Subcutaneous adipose tissue (tissue), 4 donors: ENCODE measurements around the gene GRIA3. TPM values are rescaled to one million over a fixed set of nuclear protein-coding genes. Genes with fewer than 3 reads are reported as not detected.

Experiments used
- total RNA-seq, 4 donors: library from RNA; depleted of rRNA; stranded (reverse); fragments of >200 nt; gene quantifications; one replicate each; pipeline ENCODE4 v1.1.0, GENCODE V29; 2016
- TF ChIP-seq, protein P1 (sequence below): fragments of 450-650 bp; IDR thresholded peaks from one replicate; pipeline ENCODE4 v1.5.1; 2016; ENCODE audit warnings: low read depth, mild to moderate bottlenecking, control low read depth, antibody characterized with exemption, moderate library complexity

Gene GRIA3
- total RNA-seq, 4 donors from 2014 or later, result 0.19 to 1.9 (median 1.2) TPM

DNA sequence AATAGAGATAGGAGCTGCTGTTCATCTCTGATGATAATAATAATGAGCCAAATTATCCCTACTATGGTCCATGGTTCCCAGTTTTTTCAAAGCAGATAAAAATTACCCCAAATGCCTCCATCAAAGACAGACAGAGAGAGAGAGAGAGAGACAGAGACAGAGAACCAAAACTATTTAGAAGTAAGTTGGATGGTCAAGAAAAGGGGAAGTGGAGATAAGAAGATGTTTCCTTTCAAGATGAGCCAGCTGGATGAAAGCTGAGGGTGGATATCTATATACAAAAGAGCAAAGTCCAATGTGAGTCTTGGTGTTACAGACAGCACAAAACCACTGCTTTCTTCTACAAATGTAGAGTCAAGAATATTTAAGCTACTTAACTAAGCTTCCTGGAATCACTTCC is 173.9 kb downstream of the GRIA3 start:
- TF ChIP-seq, protein P1, sequence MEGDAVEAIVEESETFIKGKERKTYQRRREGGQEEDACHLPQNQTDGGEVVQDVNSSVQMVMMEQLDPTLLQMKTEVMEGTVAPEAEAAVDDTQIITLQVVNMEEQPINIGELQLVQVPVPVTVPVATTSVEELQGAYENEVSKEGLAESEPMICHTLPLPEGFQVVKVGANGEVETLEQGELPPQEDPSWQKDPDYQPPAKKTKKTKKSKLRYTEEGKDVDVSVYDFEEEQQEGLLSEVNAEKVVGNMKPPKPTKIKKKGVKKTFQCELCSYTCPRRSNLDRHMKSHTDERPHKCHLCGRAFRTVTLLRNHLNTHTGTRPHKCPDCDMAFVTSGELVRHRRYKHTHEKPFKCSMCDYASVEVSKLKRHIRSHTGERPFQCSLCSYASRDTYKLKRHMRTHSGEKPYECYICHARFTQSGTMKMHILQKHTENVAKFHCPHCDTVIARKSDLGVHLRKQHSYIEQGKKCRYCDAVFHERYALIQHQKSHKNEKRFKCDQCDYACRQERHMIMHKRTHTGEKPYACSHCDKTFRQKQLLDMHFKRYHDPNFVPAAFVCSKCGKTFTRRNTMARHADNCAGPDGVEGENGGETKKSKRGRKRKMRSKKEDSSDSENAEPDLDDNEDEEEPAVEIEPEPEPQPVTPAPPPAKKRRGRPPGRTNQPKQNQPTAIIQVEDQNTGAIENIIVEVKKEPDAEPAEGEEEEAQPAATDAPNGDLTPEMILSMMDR, result no peak

DNA sequence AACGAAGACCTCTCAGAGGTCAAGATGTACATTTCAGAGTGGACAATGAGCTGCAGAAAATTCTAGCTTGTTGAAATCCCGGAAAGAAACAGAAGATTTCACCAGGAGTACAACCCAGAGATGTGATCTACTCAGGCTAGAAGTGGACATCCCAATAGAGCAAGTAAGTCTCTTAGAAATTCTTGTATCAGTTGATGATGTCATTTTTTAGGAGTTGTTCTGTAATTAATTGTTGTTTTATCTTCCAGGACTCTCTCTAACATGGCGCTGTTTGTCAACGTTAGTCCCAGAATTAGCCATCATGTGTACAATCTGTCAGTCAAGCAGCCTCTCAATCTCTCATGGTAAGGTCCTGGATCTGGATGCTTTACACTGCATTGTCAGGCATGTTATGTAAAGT is 174.4 kb downstream of the GRIA3 start:
- TF ChIP-seq, protein P1, result no peak

DNA sequence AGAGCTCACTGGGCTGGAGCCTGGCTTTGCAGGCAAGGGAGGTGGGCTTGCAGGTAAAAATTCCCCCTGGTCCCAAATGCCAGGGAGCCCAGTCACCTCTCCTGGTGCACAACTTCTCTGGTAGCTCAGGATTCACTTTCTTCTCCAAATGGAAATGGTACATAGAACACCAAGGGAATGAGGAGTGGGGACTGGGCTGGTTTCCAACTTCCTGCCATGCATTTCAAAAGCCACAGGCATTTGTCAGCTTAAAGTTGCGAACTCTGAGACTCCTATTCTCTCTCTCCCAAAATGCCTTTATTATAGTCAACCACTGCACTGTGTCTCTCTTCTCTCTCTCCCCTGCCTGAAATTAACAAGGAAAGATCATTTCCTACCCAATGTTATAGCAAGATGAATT is 177.3 kb downstream of the GRIA3 start:
- TF ChIP-seq, protein P1, result no peak

DNA sequence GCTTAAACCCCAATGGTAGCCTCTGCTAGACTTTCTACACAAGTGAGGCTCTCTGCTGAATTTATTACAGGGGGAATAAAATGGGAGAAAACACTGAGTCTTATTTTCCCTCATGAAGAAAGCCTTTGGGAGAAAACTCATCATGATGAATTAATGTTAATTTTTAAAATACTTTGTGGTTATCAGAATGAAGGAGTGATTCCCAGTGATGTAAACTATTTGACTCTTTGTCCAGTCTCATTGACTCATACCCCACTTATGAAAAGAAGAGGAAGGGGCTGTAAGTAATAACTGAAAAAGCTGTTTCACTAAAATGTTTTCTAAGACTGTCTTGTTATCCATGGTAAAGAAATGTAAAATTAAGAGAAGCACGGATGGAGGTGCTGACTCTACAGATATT is 208.8 kb downstream of the GRIA3 start:
- TF ChIP-seq, protein P1, result no peak

DNA sequence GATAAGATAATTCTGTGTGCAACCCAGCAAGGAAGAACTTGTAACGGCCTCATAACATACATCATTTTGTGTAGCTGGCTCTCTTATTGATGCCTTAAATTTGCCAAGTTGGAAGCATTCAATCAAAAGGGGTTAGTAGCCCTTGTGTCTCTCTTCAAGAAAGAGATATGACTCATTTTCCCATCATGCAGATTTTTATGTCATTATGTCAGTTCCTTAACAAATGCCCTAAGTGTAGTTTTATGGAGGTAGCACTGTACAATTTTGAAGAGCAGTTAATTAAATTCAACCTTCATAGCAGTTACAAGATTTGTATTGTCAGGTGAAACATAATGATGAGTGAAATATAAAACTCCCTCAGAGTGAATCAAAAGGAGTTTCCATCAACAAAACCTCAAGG is 215.6 kb downstream of the GRIA3 start:
- TF ChIP-seq, protein P1, result no peak

DNA sequence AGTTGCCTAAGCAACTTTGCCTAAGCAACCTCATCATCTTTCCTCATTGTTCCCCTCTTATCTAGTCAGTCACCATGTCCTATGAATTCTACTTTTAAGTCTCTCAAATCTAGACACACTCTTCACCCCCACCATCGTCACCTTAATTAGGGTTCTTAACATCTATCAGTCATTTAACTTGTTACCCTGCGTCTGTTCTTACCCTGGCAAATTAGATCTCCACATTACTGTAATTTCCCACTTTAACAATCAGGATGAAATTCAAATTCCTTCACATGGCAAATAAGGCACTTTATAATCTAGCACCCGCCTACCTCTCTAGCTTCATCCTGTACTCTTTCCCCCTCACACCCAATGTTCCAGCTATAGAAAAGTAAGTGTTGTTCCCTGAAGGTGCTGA is 221.2 kb downstream of the GRIA3 start:
- TF ChIP-seq, protein P1, result no peak

DNA sequence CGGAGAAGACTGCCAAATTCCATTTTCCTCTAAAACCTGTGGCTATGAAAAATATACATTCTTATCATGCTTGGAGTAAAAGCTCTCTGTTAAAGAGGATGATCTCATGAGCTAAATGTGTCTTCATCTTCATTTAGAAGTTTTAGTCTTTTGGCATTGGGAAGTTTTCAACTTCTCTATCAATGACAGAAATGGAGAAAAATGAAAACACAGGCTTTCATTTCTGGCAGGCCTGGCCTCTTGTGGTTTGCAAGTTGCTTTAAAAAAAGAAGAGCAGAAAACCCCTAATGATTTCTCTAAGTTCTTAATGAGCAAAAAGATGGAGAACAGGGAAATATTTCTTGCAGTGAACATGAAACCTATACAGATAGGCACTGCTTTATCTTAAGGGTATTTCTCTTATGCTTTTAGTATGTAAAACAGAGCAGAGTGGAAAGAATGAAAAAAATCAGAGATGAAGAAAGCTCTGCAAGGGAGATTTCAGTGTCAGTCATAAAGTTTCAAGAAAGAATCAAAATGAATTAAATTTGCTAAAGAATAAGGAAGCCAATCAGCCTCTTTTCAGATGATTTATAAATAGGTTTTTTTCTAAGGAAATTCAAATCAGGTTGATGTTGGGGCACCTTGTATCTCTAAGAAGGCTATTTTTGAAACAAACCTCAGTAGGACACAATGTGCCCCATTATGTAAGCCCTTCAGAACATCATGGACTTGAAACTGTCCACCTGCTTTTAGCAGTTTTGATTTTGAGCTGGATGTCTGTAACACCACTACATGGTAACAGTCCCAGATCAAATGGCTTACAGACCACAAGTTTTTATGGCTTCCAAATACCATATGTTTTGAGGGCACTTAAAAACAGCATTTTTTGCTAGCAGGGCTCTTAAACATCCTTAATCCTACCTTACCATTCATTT is 225.0 kb downstream of the GRIA3 start:
- TF ChIP-seq, protein P1, result no peak
